Panc1 (cell line): ENCODE results near the gene C16orf46. TPM values are rescaled to one million over a fixed set of nuclear protein-coding genes. Genes with fewer than 3 reads are reported as not detected.

Source experiments
- ATAC-seq: fragments of 200-7000 bp; cut with Tn5 transposase; 2 replicates; pipeline ENCODE4 v1.9.1; 2020; ENCODE audit warnings: mild to moderate bottlenecking, moderate library complexity
- BruUV-seq: library from RNA; stranded (reverse); fragments of 400-500 nt; replicated peaks from 2 replicates; lab custom pipeline; 2021; lab: Mats Ljungman, UMichigan
- CTCF ChIA-PET: fragments of 300-600 bp; sonication (Branson Sonifier 250); formaldehyde crosslinking; loops from one replicate; lab custom pipeline; 2022; ENCODE audit warnings: antibody characterized with exemption; lab: Charles Lee
- POLR2A ChIA-PET: fragments of 300-600 bp; sonication (Branson Sonifier 250); formaldehyde crosslinking; loops from one replicate; lab custom pipeline; 2022; ENCODE audit warnings: antibody characterized with exemption; lab: Charles Lee
- DNase-seq: peaks from one replicate; pipeline ENCODE4 v3.0.0-alpha.2; 2010; ENCODE audit warnings: low read depth, low spot score
- H3K27ac ChIP-seq: 2 replicates; pipeline ENCODE4 v1.5.1; 2011; ENCODE audit warnings: mild to moderate bottlenecking, low read length, inconsistent platforms
- H3K27me3 ChIP-seq: fragments of 200-500 bp; sonication (Bioruptor generic); 2 replicates; pipeline ENCODE4 v1.6.0; 2014; ENCODE audit warnings: low read length, inconsistent platforms; ENCODE audit not compliant: control insufficient read depth, insufficient read depth
- H3K36me3 ChIP-seq: fragments of 200-500 bp; sonication (Bioruptor generic); 2 replicates; pipeline ENCODE4 v1.5.1; 2014; ENCODE audit warnings: inconsistent platforms, mild to moderate bottlenecking, low read length, moderate library complexity; ENCODE audit not compliant: control insufficient read depth, insufficient read depth
- H3K4me1 ChIP-seq: 2 replicates; pipeline ENCODE4 v1.5.1; 2011; ENCODE audit warnings: inconsistent platforms, mild to moderate bottlenecking, low read length, moderate library complexity; ENCODE audit not compliant: control insufficient read depth, insufficient read depth
- H3K4me3 ChIP-seq, 2 experiments: 2 replicates each; pipeline ENCODE4 v1.5.1; 2011 to 2012; ENCODE audit warnings: low read depth in 2 of 2, low read length in 2 of 2, mild to moderate bottlenecking in 2 of 2, inconsistent platforms in 1 of 2, moderate library complexity in 1 of 2
- H3K9me3 ChIP-seq: fragments of 200-500 bp; sonication (Bioruptor generic); 2 replicates; pipeline ENCODE4 v1.5.1; 2014; ENCODE audit warnings: low read depth, mild to moderate bottlenecking, inconsistent platforms, low read length, moderate library complexity; ENCODE audit not compliant: control insufficient read depth, insufficient read depth
- CTCF ChIP-seq: fragments of 450-650 bp; IDR thresholded peaks from 2 replicates; pipeline ENCODE4 v1.5.1; 2017; ENCODE audit warnings: mild to moderate bottlenecking
- POLR2AphosphoS5 ChIP-seq: IDR thresholded peaks from 2 replicates; pipeline ENCODE4 v1.6.1; 2012; ENCODE audit warnings: mild to moderate bottlenecking, low read depth, low read length, moderate library complexity
- SIN3A ChIP-seq: IDR thresholded peaks from 2 replicates; pipeline ENCODE4 v1.6.1; 2012; ENCODE audit warnings: low read depth, mild to moderate bottlenecking, low read length, moderate library complexity, borderline replicate concordance; ENCODE audit not compliant: insufficient read depth
- TCF7L2 ChIP-seq: IDR thresholded peaks from 2 replicates; pipeline ENCODE4 v1.6.1; 2011; ENCODE audit warnings: mild to moderate bottlenecking, low read depth, low read length, inconsistent platforms
- in situ Hi-C: cut with HindIII; loops from 2 replicates; pipeline ENCODE4 v1.10.0; 2016; ENCODE audit warnings: low sequenced_read_pairs, low pct_unique_long_range_greater_than_20kb
- intact Hi-C: fragments of 100-400 bp; cut with micrococcal nuclease; formaldehyde crosslinking; loops from one replicate; pipeline ENCODE4 v1.10.0; 2022; ENCODE audit not compliant: unreplicated experiment
- total RNA-seq: library from RNA; stranded (reverse); gene quantifications from one replicate; pipeline ENCODE4 v1.2.1, GENCODE V29; 2021; ENCODE audit not compliant: unreplicated experiment
- TF ChIP-seq, protein P1 (sequence below), 2 experiments: IDR thresholded peaks; 2 replicates each; pipeline ENCODE4 v1.6.1; 2011 to 2012; ENCODE audit warnings: low read depth in 2 of 2, control low read depth in 1 of 2, low read length in 1 of 2, mild to moderate bottlenecking in 1 of 2, moderate library complexity in 1 of 2; ENCODE audit not compliant: insufficient read depth in 1 of 2

The C16orf46 gene
- total RNA-seq, 1 experiment from 2014 or later = 1.2 TPM

DNA sequence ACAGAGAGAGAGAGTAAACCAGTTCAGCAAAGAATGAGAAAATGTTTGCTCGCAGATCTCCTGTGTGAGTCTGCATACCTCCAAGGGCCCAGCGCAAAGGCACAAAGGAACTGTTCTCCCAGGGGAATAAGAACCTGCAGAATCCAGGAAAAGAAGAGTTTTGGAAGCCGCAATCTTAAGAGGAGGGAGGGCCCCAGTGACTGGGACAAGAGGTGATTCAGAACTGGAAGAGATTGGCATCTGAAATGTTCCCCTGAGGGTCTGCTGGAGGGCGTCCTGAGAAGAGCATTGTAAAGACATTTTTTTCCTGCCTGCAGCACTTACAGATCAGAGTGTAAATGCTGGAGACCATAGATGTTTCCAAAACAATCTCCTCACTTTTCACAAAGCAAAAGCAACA lies 35.3 kb downstream of the C16orf46 start:
- ChIA-PET POLR2A (no interaction called here), CTCF (no interaction called here)
- H3K4me1 ChIP-seq = no peaks in the 10 kb centered on the region; the same call in 1 of the 2 replicates
- H3K36me3 ChIP-seq = peaks cover 3% of the 10 kb centered on the region
- in situ Hi-C loops (no loop called here), intact Hi-C loops (no loop called here)
- no peaks in the 10 kb centered on the region for H3K9me3 ChIP-seq
- ATAC-seq = no peak
- no peak overlapping the region for H3K4me3 ChIP-seq
- BruUV-seq = no TSS peak
- no peak for DNase-seq
- no peaks in the 10 kb centered on the region for H3K27me3 ChIP-seq
- TF ChIP-seq CTCF = no peak
- TF ChIP-seq TCF7L2 = no peak
- no peak for TF ChIP-seq SIN3A
- TF ChIP-seq, protein P1, sequence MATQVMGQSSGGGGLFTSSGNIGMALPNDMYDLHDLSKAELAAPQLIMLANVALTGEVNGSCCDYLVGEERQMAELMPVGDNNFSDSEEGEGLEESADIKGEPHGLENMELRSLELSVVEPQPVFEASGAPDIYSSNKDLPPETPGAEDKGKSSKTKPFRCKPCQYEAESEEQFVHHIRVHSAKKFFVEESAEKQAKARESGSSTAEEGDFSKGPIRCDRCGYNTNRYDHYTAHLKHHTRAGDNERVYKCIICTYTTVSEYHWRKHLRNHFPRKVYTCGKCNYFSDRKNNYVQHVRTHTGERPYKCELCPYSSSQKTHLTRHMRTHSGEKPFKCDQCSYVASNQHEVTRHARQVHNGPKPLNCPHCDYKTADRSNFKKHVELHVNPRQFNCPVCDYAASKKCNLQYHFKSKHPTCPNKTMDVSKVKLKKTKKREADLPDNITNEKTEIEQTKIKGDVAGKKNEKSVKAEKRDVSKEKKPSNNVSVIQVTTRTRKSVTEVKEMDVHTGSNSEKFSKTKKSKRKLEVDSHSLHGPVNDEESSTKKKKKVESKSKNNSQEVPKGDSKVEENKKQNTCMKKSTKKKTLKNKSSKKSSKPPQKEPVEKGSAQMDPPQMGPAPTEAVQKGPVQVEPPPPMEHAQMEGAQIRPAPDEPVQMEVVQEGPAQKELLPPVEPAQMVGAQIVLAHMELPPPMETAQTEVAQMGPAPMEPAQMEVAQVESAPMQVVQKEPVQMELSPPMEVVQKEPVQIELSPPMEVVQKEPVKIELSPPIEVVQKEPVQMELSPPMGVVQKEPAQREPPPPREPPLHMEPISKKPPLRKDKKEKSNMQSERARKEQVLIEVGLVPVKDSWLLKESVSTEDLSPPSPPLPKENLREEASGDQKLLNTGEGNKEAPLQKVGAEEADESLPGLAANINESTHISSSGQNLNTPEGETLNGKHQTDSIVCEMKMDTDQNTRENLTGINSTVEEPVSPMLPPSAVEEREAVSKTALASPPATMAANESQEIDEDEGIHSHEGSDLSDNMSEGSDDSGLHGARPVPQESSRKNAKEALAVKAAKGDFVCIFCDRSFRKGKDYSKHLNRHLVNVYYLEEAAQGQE (IDR thresholded peaks at IDR 0.05; ENCODE audit: insufficient read depth in 1 of 2, low read depth in 2 of 2, low read length in 1 of 2) = no peak
- TF ChIP-seq POLR2AphosphoS5 = no peak
- H3K27ac ChIP-seq = no peak overlapping the region

DNA sequence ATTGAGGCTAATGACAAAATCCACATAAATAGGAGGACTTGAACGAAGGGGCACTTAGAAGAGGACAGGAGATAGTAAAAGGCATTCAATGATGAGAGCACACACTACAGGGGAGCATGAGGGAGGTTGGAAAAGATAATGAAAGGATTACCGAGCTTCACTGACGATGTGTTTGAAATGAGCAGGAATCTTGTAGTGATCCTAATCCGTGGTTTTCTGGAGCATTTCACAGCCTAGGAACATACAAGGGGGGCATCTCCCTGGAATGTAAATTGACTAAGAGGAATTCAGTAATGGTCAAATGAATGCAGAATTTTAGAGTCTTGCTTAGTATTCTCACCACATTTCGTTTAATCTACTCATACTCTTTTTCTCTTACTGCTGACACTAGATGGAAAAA lies 36.2 kb downstream of the C16orf46 start:
- Histone ChIP-seq H3K27me3 (no peaks in the 10 kb centered on the region), H3K4me3 (no peak overlapping the region), H3K4me1 (no peaks in the 10 kb centered on the region; the same call in 1 of the 2 replicates), H3K9me3 (no peaks in the 10 kb centered on the region), H3K36me3 (peaks cover 10% of the 10 kb centered on the region), H3K27ac (no peak overlapping the region)
- intact Hi-C loops (no loop called here), in situ Hi-C loops (no loop called here)
- BruUV-seq = no TSS peak
- CTCF ChIA-PET = no interaction called here
- DNase-seq (no peak), ATAC-seq (no peak)
- TF ChIP-seq, protein P1 (IDR thresholded peaks at IDR 0.05; ENCODE audit: insufficient read depth in 1 of 2, low read depth in 2 of 2, low read length in 1 of 2) = no peak
- TF ChIP-seq POLR2AphosphoS5 = no peak
- TF ChIP-seq CTCF = no peak
- TF ChIP-seq SIN3A = no peak
- TF ChIP-seq TCF7L2 = no peak
- POLR2A ChIA-PET = no interaction called here
